Measurements from ENCODE around the gene MCRIP1.
A peak's percentile ranks its signal among the peaks of the same experiment; 100 is the strongest.

DNA sequence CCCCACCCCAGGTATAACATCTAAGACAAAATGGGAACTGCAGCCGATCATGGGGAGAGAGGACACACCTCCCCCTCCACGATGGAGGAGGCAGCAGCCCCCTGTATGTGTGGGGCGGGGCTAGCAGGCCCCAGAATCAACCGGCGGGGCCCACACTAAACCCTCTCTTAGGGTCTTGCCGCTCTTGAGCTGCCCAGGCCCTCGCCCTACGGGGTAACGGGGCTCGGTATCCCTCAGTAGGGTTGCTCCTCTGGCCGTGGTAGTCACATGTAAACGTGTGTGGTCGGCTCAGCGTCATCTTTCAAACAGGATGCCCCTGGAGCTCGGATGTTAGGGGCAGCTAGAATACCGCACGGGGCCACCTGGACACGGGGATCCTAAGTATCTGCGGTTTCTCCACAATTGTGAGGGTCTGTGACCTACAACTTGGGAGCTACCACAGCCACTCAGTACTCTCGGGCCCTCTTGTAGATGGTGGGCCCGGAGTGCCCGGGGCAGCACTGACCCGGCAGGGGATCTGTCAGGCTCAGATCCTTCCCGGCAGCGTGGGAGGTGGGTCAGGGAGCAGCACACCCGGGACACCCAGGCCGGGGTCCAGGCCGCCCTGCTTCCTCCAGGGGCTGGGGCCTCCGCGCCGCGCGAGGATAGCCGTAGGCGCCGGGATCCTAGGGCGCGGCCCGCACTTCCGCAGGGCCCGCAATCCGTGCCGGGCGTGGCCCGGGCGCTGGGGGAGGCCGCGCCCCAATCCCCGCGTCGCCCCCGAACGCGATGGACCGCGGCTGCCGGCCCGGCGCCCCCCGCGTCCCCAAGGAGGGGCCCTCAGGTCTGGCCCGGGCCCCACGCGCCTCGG lies 37.3 kb upstream of the MCRIP1 start:
- TF ChIP-seq, protein P1, sequence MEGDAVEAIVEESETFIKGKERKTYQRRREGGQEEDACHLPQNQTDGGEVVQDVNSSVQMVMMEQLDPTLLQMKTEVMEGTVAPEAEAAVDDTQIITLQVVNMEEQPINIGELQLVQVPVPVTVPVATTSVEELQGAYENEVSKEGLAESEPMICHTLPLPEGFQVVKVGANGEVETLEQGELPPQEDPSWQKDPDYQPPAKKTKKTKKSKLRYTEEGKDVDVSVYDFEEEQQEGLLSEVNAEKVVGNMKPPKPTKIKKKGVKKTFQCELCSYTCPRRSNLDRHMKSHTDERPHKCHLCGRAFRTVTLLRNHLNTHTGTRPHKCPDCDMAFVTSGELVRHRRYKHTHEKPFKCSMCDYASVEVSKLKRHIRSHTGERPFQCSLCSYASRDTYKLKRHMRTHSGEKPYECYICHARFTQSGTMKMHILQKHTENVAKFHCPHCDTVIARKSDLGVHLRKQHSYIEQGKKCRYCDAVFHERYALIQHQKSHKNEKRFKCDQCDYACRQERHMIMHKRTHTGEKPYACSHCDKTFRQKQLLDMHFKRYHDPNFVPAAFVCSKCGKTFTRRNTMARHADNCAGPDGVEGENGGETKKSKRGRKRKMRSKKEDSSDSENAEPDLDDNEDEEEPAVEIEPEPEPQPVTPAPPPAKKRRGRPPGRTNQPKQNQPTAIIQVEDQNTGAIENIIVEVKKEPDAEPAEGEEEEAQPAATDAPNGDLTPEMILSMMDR (IDR thresholded peaks at IDR 0.05; ENCODE audit: insufficient read depth, low read length) = no peak
- TF ChIP-seq SPI1 (IDR thresholded peaks at IDR 0.05; ENCODE audit: borderline replicate concordance, low read depth) (peak; percentile 26; the same call in 1 of the 2 replicates), POLR2AphosphoS5 (IDR thresholded peaks at IDR 0.05; ENCODE audit: low read depth) (peak; percentile 46; the same call in 1 of the 2 replicates)
